Measurements from ENCODE around the gene NIN. TPM values are rescaled to one million over a fixed set of nuclear protein-coding genes. Genes with fewer than 3 reads are reported as not detected.
A peak's percentile ranks its signal among the peaks of the same experiment; 100 is the strongest.

The NIN gene
- total and polyA plus RNA-seq, 2 of the 4 experiments (the other 2 are of a cell fraction): 15.2 to 98.4 TPM

DNA sequence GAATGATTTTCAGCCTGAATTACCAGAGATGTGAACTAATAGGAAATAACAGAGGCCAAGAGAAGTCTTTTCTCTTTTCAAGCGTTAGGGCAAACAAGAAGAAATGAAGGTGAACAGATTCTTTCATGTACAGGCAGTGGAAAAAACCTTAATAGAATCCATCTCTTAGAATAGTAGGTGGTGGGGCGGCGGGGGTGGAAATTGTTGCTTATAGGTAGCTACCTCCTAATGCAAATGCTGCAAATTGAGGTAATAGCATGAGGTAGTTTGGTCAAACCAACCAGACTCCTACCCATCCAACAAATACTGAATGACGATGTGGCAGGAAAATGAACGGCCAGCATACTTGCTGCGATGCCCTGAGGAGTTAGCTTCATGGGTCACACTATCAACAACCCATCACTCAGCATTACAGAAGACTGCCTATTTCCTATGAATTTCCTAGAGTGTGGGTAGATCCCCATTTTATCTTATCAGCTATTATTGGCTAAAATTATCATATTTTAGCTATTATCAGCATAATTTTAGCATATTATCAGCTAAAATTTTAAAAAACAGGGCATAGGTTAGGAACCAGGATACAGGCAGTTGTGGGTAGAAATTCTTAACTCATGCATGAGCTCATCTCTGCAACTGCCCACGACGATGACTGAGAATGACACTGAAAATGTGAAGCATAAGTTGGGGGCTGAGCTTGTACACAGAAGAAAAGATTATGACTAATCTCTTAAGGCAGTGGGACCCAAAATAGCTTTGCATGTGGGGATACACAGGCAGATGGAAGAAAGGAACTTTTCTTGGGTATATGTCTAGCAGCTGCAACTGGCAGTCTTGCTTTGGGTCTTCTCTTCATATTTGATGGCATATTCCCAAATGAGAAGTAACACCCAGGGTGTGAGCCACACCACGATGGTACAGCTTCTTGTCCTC lies 68.7 kb downstream of the NIN start:
- Histone ChIP-seq H3K4me2 (ENCODE audit: low read depth, low read length) (peak overlapping the region; percentile 64; the same call in 1 of the 2 replicates), H2AFZ (replicated peaks; ENCODE audit: low read length, poor library complexity) (no peak overlapping the region), H3K9me1 (ENCODE audit: insufficient read depth, low read length) (peaks cover 18% of the 10 kb centered on the region), H3K4me1 (ENCODE audit: control insufficient read depth, insufficient read depth, low read length) (peaks cover 14% of the 10 kb centered on the region), H2BK120ac (ENCODE audit: low read depth, low read length) (peak overlapping the region; percentile 72), H4K20me1 (ENCODE audit: insufficient read depth, low read length) (no peaks in the 10 kb centered on the region), H2AK5ac (ENCODE audit: low read depth, low read length) (peak overlapping the region; percentile 97), H3K4ac (ENCODE audit: low read depth, low read length) (peak overlapping the region; percentile 75), H3K56ac (ENCODE audit: extremely low read depth, insufficient read depth, low read length) (no peak overlapping the region), H3K36me3 (ENCODE audit: control insufficient read depth, insufficient read depth, low read length) (peaks cover 42% of the 10 kb centered on the region), H4K91ac (ENCODE audit: insufficient read depth, low read depth, low read length) (0 out of 2 replicates have a peak overlapping the region, but pooled peaks have one; percentile 47), H3K18ac (ENCODE audit: low read depth, low read length) (peak overlapping the region; percentile 73; the same call in 1 of the 2 replicates), H4K8ac (ENCODE audit: low read depth in 2 of 2, low read length in 2 of 2) (peak overlapping the region in 1 of 2 experiments; percentile 58; a peak in 2 of 4 replicates), H3K27me3 (ENCODE audit: control insufficient read depth, insufficient read depth, low read length) (no peaks in the 10 kb centered on the region), H2BK20ac (ENCODE audit: low read depth, low read length) (peak overlapping the region; percentile 81; the same call in 1 of the 2 replicates), H3K9ac (ENCODE audit: low read depth, low read length) (no peak overlapping the region), H3K27ac (ENCODE audit: insufficient read depth, low read length) (no peak overlapping the region; the same call in 1 of the 2 replicates), H3K14ac (replicated peaks; ENCODE audit: low read depth, low read length) (peak overlapping the region; percentile 64), H3K23ac (ENCODE audit: low read depth, low read length) (no peak overlapping the region), H3K79me1 (ENCODE audit: low read depth in 1 of 2, low read length in 2 of 2) (peaks cover 0 to 34% of the 10 kb centered on the region in 2 experiments; a peak in 3 of 4 replicates), H3K9me3 (ENCODE audit: control insufficient read depth, insufficient read depth, low read length) (no peaks in the 10 kb centered on the region), H2BK5ac (ENCODE audit: low read depth, low read length, poor library complexity, severe bottlenecking) (peak overlapping the region; percentile 78), H2BK15ac (ENCODE audit: low read depth, low read length) (peak overlapping the region; percentile 96; the same call in 2 of the 3 replicates), H2AK9ac (replicated peaks; ENCODE audit: low read depth, low read length, poor library complexity) (peak overlapping the region; percentile 31), H4K5ac (ENCODE audit: low read depth, low read length) (peak overlapping the region; percentile 67; the same call in 1 of the 2 replicates), H3K4me3 (ENCODE audit: insufficient read depth, low read depth, low read length) (no peak overlapping the region)
- no TSS peak for BruUV-seq (replicated peaks)
- dilution Hi-C loops (cut with HindIII; ENCODE audit: low sequenced_read_pairs, unreplicated experiment) (no loop called here), in situ Hi-C loops (cut with MboI; ENCODE audit: low sequenced_read_pairs) (no loop called here), intact Hi-C loops (cut with micrococcal nuclease) (no loop called here)
- peak; percentile 91 for ATAC-seq (ENCODE audit: low read depth)
- 0% methylated on average over 2 of the region's 9 CpGs; no CpG with 5 or more reads in 1 of the 2 experiments for WGBS, 2 experiments (ENCODE audit: extremely low coverage in 2 of 2, insufficient read length in 1 of 2)
- ChIA-PET POLR2A (ENCODE audit: unreplicated experiment) (interaction anchor here (0.6 kb wide), 1 partner anchor 183 kb away, joined by 10 read pairs; no protein-coding TSS in a partner anchor), CTCF (interaction anchor here (0.9 to 2.2 kb wide), 3 partner anchors 10 to 143 kb away, joined by 3 to 10 read pairs (median 3); no protein-coding TSS in a partner anchor)
- TF ChIP-seq CHD1 (IDR thresholded peaks at IDR 0.05; ENCODE audit: low read depth, low read length): no peak
- TF ChIP-seq RFX5 (IDR thresholded peaks at IDR 0.05; ENCODE audit: low read depth, low read length): no peak
- TF ChIP-seq NFE2L2 (IDR thresholded peaks at IDR 0.05; ENCODE audit: low read depth, low read length): peak; percentile 43
- TF ChIP-seq CEBPB (IDR thresholded peaks at IDR 0.05; ENCODE audit: low read depth, low read length): peak; percentile 30; the same call in 1 of the 2 replicates
- peak; percentile 57; the same call in 1 of the 2 replicates for TF ChIP-seq MAFK (IDR thresholded peaks at IDR 0.05; ENCODE audit: low read depth, low read length)
- TF ChIP-seq FOS (IDR thresholded peaks at IDR 0.05; ENCODE audit: low read depth, low read length): peak; percentile 28; the same call in 1 of the 2 replicates
- no peak for TF ChIP-seq SMC3 (IDR thresholded peaks at IDR 0.05; ENCODE audit: low read depth, low read length)
- DNase-seq: peak; percentile 94
